SIG-M5 treated with dmso at 0.1 percent for 504 hours (cell line): Measurements from ENCODE around the gene DPH7.
A peak's percentile ranks its signal among the peaks of the same experiment; 100 is the strongest.
"Not testable (repeated sequence)": the region's sequence is repeated elsewhere in the genome, so short reads cannot be mapped to it uniquely, and the experiment has no call there.

Experiments used
- DNase-seq: peaks from one replicate; lab custom pipeline; 2025; ENCODE audit not compliant: unreplicated experiment; lab: John Stamatoyannopoulos, UW

Gene DPH7

GRCh38 chr9:137578518-137579258 lies at the start of gene DPH7:
TSS of gene DPH7 (minus strand) at chr9:137578925. CDS start at chr9:137578777, 148 bp downstream.
- peak; percentile 86 for DNase-seq

GRCh38 chr9:137627406-137627805 lies 48.7 kb upstream of the DPH7 start:
- DNase-seq: not testable (repeated sequence)

- peak; percentile 30 for DNase-seq
Observed at GRCh38 chr9:137626464-137626863, 47.7 kb upstream of the DPH7 start.

- not testable (repeated sequence) for DNase-seq
Observed at GRCh38 chr9:137622211-137622610, 43.5 kb upstream of the DPH7 start.

GRCh38 chr9:137621131-137621757 lies 42.5 kb upstream of the DPH7 start:
- no peak for DNase-seq

- DNase-seq: no peak
Observed at GRCh38 chr9:137620581-137620980, 41.9 kb upstream of the DPH7 start.

- no peak for DNase-seq
Observed at GRCh38 chr9:137620048-137620405, 41.3 kb upstream of the DPH7 start.

GRCh38 chr9:137619240-137620047 lies 40.7 kb upstream of the DPH7 start:
- no peak for DNase-seq

GRCh38 chr9:137618105-137619067 lies 39.7 kb upstream of the DPH7 start, which contains the start of gene EHMT1:
TSS of gene EHMT1 (plus strand) at chr9:137619005. CDS start at chr9:137619029, 24 bp downstream.
- peak; percentile 71 for DNase-seq

- DNase-seq: no peak
Observed at GRCh38 chr9:137615387-137615871, 36.7 kb upstream of the DPH7 start.

- DNase-seq: no peak
Observed at GRCh38 chr9:137614631-137615386, 36.1 kb upstream of the DPH7 start.

GRCh38 chr9:137613738-137614523 lies 35.2 kb upstream of the DPH7 start:
- no peak for DNase-seq

- no peak for DNase-seq
Observed at GRCh38 chr9:137613259-137613658, 34.5 kb upstream of the DPH7 start.

- DNase-seq: no peak
Observed at GRCh38 chr9:137612741-137613142, 34.0 kb upstream of the DPH7 start.

GRCh38 chr9:137611623-137612609 lies 33.2 kb upstream of the DPH7 start:
- DNase-seq: peak; percentile 60

- no peak for DNase-seq
Observed at GRCh38 chr9:137610944-137611343, 32.2 kb upstream of the DPH7 start.

- peak; percentile 82 for DNase-seq
Observed at GRCh38 chr9:137607141-137607857, 28.6 kb upstream of the DPH7 start.
